RKO (cell line): ENCODE results near the gene ATF3.
A peak's percentile ranks its signal among the peaks of the same experiment; 100 is the strongest.

Experiments used
- DNase-seq: peaks from one replicate; pipeline ENCODE4 v3.0.0-alpha.2; 2016; ENCODE audit warnings: low spot score

The ATF3 gene

GRCh38 chr1:212608392-212608958 is at the start of gene ATF3:
ATF3 (plus strand) TSS chr1:212608761; CDS start chr1:212615022, 6,261 bp downstream.
- peak; percentile 98 for DNase-seq

GRCh38 chr1:212559929-212560328 is 48.6 kb upstream of the ATF3 start:
- no peak for DNase-seq

DNA sequence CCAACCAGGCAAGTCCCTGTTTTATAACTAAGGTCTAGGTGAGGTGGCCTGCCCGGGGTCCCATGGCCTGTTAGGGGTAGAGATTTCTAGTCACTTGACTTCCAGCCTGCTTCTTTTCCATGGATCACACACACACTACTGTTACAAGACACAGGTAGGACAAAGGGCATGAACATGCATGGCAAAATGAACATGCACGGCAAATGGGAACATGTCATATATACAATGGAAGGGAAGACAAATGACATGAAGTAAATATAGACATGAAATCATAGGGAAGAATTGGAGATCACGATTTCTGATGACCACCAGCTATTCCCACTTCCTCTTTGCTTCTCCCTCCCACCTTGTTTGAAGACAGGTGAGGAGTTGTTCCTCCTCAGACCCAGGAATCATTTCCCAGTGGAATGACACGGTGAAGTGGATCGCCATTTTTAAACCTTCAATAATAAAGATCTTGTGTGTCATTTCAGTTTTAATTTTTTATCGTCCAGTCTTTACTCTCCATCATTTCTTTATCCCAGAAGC is 47.6 kb upstream of the ATF3 start:
- DNase-seq = no peak

DNA sequence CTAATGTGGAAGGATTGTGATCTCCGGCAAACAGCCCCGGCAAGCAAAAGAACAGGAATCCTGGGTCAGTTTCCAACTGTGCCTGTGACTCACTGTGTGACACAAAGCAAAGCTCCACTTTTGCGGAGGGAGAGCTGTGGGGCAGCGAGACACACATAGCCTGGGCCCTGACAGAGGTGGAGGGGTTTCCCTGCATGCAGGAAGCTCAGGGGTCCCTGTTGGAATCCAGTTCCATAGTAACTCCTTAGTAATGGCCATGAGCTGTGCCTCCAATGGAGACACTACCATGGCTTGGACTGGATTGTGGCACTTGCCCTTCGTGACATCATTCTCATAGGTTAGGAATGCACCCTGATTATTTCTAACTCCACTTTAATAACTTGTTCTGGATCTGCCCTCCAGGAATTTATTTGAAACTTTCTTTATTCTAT is 47.0 kb upstream of the ATF3 start:
- peak; percentile 65 for DNase-seq

DNA sequence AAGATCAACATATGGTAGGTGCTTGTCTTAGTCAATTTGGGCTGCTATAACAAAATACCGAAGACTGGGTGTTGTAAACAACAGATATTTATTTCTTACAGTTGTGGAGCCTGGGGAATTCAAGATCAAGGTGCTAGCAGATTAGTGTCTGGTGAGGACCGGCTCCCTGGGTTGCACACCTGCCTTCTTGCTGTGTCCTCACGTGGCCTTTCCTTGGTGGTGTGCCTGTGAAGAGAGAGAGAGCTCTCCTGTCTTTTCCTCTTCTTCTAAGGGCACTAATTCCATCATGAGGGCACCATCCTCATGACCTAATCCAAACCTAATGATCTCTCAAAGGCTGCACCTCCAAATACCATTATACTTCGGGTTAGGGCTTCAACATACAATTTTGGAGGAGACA is 45.8 kb upstream of the ATF3 start:
- no peak for DNase-seq

GRCh38 chr1:212565079-212565478 is 43.5 kb upstream of the ATF3 start:
- no peak for DNase-seq

GRCh38 chr1:212565571-212566305 is 42.8 kb upstream of the ATF3 start:
- DNase-seq = no peak

- peak; percentile 90 for DNase-seq
These were observed 41.8 kb upstream of the ATF3 start for GRCh38 chr1:212566522-212567479.

GRCh38 chr1:212567638-212568037 is 40.9 kb upstream of the ATF3 start:
- no peak for DNase-seq

DNA sequence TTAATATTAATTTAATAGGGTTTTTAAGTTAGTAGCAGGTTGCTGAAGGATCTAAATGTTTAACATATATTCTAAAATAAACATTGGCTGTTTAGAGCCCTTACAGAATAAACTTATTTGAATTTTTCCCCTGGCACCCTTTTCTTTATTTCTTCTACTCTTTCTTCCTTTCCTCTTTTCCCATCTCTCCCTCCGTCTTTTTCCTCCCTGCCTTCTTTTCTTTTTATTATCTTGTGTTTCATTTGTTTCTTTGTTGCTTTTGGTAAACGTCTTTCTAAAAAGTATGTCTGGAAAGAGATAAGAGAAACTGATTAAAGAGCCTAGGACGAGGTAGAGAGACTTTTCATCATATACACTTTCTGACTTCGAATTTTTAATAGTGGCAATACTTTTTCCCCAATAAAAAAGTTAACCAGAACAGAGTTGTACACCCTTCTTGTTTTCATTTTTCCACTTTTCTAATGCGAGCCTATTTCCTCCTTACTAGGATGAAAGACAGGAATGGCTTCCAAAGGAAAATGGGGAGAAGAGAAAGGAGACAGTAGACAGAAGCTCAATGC is 39.5 kb upstream of the ATF3 start:
- DNase-seq = no peak

GRCh38 chr1:212574732-212575131 is 33.8 kb upstream of the ATF3 start:
- DNase-seq = no peak

DNA sequence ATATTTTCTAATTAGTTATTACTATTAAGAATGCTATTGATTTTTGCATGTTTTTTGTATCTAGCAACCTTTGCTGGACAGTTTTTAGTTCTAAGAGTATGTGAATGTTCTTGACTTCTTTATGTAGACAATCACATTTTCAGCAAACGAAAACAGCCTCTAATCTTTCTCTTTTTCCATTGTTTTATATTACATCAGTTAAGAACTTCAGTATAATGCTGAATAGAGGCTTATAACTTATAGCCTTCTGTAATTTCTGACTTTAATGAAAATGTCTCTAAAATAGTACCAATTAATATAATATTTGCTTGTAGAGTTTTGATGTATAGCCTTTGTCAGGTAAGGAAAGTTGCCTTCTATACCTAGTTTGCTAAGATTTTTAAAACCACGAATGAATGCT is 33.2 kb upstream of the ATF3 start:
- DNase-seq = no peak

GRCh38 chr1:212578041-212578440 is 30.5 kb upstream of the ATF3 start:
- DNase-seq = no peak

DNA sequence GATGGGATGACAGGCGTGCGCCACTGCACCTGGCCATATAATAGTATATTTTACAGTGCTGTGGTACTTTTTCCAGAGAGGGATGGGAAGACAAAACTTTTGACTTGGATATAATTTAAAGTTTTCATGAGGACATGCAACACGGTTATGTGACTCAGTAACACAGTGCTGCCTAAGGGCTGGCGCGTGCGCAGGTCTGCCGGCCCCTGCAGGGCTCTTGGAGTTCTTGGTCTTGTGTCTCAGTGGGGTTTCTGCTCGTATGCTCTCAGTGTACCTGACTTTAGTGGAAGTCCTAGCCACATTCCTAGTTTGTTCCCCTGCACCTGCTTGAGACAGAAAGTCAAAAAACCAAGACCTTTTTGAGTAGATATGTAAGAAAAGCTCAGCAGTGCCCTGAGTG is 27.5 kb upstream of the ATF3 start:
- no peak for DNase-seq

GRCh38 chr1:212582291-212582690 is 26.3 kb upstream of the ATF3 start:
- DNase-seq = no peak

DNA sequence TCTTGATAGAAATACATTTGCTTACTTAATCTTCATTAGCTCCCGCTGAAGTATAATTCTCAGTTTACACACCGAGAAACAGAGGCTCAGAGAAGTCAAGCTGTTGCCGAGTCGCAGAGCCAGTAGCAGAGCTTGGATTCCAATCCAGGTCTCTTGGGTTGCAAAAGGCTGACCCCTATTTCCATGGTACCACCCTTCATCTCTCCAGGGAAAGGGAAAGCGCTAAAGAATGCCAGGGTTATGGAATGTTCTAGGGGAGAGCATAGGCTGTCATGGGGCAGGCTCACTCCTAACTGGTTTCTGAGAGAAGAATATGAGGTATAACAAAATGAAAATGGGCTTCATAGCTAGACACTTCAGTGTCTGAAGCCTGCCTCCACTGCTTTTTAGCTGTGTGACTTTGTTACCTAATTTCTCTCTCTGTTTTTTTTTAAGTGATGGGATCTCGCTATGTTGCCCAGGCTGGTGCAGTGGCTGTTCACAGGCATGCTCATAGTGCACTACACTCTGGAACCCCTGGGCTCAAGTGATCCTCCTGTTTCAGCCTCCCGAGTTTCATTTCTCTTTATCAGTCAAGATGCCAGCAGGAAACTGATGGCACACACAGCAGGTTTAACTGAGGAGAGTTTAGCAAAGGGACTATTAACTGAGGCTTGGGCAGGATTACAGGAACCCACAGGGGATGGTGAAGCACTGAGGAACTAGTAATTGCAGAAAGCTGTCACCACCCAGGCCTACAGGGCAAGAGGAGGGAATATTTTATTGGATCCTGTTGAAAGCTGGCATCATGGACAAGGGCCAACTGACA is 25.5 kb upstream of the ATF3 start:
- no peak for DNase-seq

DNA sequence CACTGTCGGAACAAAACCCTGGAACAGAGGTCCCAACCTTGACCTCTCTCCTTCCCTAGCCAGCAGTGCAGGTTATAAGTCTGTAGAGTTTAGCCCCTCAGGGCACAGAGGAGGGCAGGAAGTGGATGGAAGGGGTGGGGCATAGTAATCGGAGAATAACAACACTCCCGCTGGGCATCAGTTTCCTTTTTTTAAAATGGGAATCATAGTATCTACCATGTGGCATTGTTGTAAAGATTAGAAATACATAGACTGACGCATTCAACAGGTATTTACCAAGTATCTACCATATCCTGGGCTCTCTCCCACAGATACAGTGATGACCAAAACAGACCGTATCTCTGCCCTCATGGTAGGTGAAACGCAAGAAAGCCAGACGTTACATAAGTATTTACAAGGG is 24.9 kb upstream of the ATF3 start:
- no peak for DNase-seq

GRCh38 chr1:212584092-212584886 is 24.3 kb upstream of the ATF3 start:
- no peak for DNase-seq

GRCh38 chr1:212585210-212585609 is 23.4 kb upstream of the ATF3 start:
- no peak for DNase-seq

GRCh38 chr1:212586206-212587015 is 22.1 kb upstream of the ATF3 start:
- no peak for DNase-seq
